Tibial artery (tissue), 4 donors: ENCODE results near the gene PLPP3.

Experiments used
- DNase-seq, 2 donors: peaks; one replicate each; pipeline ENCODE4 v3.0.0-alpha.2; 2019
- H3K27ac ChIP-seq, 2 donors: fragments of 200-600 bp; sonication (generic) in 1 of 2; 1 replicate in 1 of 2; 2 replicates in 1 of 2; pipeline ENCODE4 v1.5.1; 2018 to 2019; ENCODE audit warnings: mild to moderate bottlenecking in 1 of 2
- H3K27me3 ChIP-seq, 2 donors: fragments of 200-600 bp; sonication (generic) in 1 of 2; one replicate each; pipeline versions ENCODE4 v1.5.1 to v1.6.0; 2016 to 2019
- H3K36me3 ChIP-seq, 3 donors: fragments of 200-600 bp; sonication (generic) in 2 of 3; one replicate each; pipeline ENCODE4 v1.5.1; 2016 to 2019; ENCODE audit warnings: mild to moderate bottlenecking in 2 of 3
- H3K4me1 ChIP-seq, 4 donors: fragments of 200-600 bp; sonication (generic) in 2 of 4; 1 replicate in 3 of 4; 2 replicates in 1 of 4; pipeline ENCODE4 v1.5.1; 2016 to 2019
- H3K4me3 ChIP-seq, 2 donors: fragments of 200-600 bp; sonication (generic) in 1 of 2; 1 replicate in 1 of 2; 2 replicates in 1 of 2; pipeline ENCODE4 v1.5.1; 2018 to 2019; ENCODE audit warnings: mild to moderate bottlenecking in 2 of 2
- H3K9me3 ChIP-seq, 3 donors: fragments of 200-600 bp; sonication (generic) in 1 of 3; one replicate each; pipeline ENCODE4 v1.5.1; 2016 to 2019
- CTCF ChIP-seq, 2 experiments: fragments of 200-600 bp in 1 of 2; fragments of 450-650 bp in 1 of 2; IDR thresholded peaks; one replicate each; pipeline ENCODE4 v1.5.1; 2017 to 2019; ENCODE audit warnings: antibody characterized with exemption in 2 of 2, mild to moderate bottlenecking in 1 of 2, moderate library complexity in 1 of 2
- intact Hi-C: fragments of 100-400 bp; cut with DNase I; formaldehyde crosslinking; loops from one replicate; pipeline ENCODE4 v1.15.0; 2023; ENCODE audit warnings: low total_unique reads

The PLPP3 gene

GRCh38 chr1:56522680-56523079, 56.7 kb downstream of the PLPP3 start:
- H3K27ac ChIP-seq, result no peak overlapping the region

GRCh38 chr1:56520016-56520601, 59.3 kb downstream of the PLPP3 start:
- H3K27ac ChIP-seq, result no peak overlapping the region
- no peaks in the 10 kb centered on the region for H3K9me3 ChIP-seq
- no peak for DNase-seq
- H3K27me3 ChIP-seq, result no peaks in the 10 kb centered on the region
- H3K36me3 ChIP-seq, result peaks cover 58 to 85% (median 66%) of the 10 kb centered on the region in 3 donors
- TF ChIP-seq CTCF (IDR thresholded peaks at IDR 0.05), result no peak
- H3K4me3 ChIP-seq, result no peak overlapping the region
- intact Hi-C loops, result no loop called here
- H3K4me1 ChIP-seq, result peaks cover 0 to 31% (median 7%) of the 10 kb centered on the region in 4 donors

More at GRCh38 chr1:56522680-56523079, 56.7 kb downstream of the PLPP3 start:
- Histone ChIP-seq H3K4me1 (peaks cover 0 to 24% (median 14%) of the 10 kb centered on the region in 4 donors), H3K36me3 (peaks cover 52 to 65% (median 54%) of the 10 kb centered on the region in 3 donors), H3K9me3 (no peaks in the 10 kb centered on the region), H3K4me3 (no peak overlapping the region), H3K27me3 (no peaks in the 10 kb centered on the region)
- DNase-seq, result no peak
- no peak for TF ChIP-seq CTCF (IDR thresholded peaks at IDR 0.05)
- intact Hi-C loops, result no loop called here

- Histone ChIP-seq H3K27me3 (no peaks in the 10 kb centered on the region), H3K27ac (peak overlapping the region in 1 of 2 donors; percentile 4), H3K9me3 (no peaks in the 10 kb centered on the region), H3K4me1 (peaks cover 0 to 28% (median 7%) of the 10 kb centered on the region in 4 donors), H3K36me3 (peaks cover 46 to 72% (median 48%) of the 10 kb centered on the region in 3 donors), H3K4me3 (no peak overlapping the region)
- TF ChIP-seq CTCF (IDR thresholded peaks at IDR 0.05), result no peak
- intact Hi-C loops, result no loop called here
- no peak for DNase-seq
These were observed 61.8 kb downstream of the PLPP3 start for GRCh38 chr1:56517404-56518130.

- H3K27ac ChIP-seq, result peak overlapping the region in 1 of 2 donors; percentile 4
- intact Hi-C loops, result no loop called here
- no peak for TF ChIP-seq CTCF (IDR thresholded peaks at IDR 0.05)
- DNase-seq, result no peak
- peaks cover 47 to 72% (median 47%) of the 10 kb centered on the region in 3 donors for H3K36me3 ChIP-seq
- H3K4me1 ChIP-seq, result peaks cover 0 to 27% (median 5%) of the 10 kb centered on the region in 4 donors
- H3K27me3 ChIP-seq, result no peaks in the 10 kb centered on the region
- H3K9me3 ChIP-seq, result no peaks in the 10 kb centered on the region
- H3K4me3 ChIP-seq, result no peak overlapping the region
These were observed 62.7 kb downstream of the PLPP3 start for GRCh38 chr1:56516539-56517252.

- intact Hi-C loops, result no loop called here
- Histone ChIP-seq H3K9me3 (no peaks in the 10 kb centered on the region), H3K4me1 (peaks cover 0 to 25% (median 5%) of the 10 kb centered on the region in 4 donors), H3K36me3 (peaks cover 47 to 72% (median 48%) of the 10 kb centered on the region in 3 donors), H3K27ac (no peak overlapping the region), H3K4me3 (no peak overlapping the region), H3K27me3 (no peaks in the 10 kb centered on the region)
- DNase-seq, result no peak
- no peak for TF ChIP-seq CTCF (IDR thresholded peaks at IDR 0.05)
These were observed 63.3 kb downstream of the PLPP3 start for GRCh38 chr1:56515898-56516538.
